ENCODE results near the gene SLC7A5.

DNA sequence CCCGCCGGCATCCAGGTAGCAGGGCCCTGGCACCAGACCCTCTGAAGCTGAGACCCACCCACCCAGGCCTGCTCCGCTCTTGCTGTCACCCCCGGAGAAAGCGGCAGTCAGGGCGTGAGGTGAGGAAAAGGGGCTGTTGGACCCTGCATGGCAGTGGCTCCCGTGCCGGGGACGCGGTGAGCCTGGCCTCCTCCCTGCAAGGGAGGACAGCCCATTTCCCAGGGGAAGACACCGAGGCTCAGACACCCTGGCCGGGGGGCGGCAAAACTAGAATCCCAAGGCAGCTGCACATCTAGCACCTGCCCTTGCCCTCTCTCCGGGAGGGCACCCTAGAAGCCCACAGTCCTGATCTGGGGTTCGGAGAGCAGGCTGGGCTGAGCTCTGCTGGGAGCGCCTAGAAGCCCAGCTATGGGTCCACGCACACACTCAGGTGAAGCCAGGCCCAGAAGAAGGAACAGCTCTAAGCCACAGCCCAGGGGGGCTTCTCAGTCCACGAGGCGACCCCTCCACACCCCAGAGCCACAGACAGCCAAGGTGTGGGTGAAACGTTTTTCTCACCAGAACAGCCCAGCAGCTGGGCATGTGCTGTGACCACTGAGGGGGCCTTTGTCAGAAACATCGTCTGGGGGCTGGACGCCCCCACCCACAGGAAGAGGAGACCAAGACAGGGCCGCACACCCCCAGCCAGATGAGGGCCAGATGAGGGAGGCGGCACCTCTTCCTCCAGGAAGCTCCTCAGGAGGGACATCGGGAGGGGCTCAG is 22.4 kb downstream of the SLC7A5 start:
- no peak for TF ChIP-seq MXI1 (conservative IDR thresholded peaks at IDR 0.05; ENCODE audit: poor library complexity, severe bottlenecking)
- TF ChIP-seq, protein P1, sequence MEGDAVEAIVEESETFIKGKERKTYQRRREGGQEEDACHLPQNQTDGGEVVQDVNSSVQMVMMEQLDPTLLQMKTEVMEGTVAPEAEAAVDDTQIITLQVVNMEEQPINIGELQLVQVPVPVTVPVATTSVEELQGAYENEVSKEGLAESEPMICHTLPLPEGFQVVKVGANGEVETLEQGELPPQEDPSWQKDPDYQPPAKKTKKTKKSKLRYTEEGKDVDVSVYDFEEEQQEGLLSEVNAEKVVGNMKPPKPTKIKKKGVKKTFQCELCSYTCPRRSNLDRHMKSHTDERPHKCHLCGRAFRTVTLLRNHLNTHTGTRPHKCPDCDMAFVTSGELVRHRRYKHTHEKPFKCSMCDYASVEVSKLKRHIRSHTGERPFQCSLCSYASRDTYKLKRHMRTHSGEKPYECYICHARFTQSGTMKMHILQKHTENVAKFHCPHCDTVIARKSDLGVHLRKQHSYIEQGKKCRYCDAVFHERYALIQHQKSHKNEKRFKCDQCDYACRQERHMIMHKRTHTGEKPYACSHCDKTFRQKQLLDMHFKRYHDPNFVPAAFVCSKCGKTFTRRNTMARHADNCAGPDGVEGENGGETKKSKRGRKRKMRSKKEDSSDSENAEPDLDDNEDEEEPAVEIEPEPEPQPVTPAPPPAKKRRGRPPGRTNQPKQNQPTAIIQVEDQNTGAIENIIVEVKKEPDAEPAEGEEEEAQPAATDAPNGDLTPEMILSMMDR (IDR thresholded peaks at IDR 0.05; ENCODE audit: poor library complexity, severe bottlenecking), result no peak

Measured in neural cell (in vitro differentiated cells).